MCF 10A (cell line): ENCODE measurements around the gene DPP9. TPM values are rescaled to one million over a fixed set of nuclear protein-coding genes. Genes with fewer than 3 reads are reported as not detected.

Experiments used
- BruUV-seq: library from RNA; stranded (reverse); fragments of 400-500 nt; replicated peaks from 2 replicates; lab custom pipeline; 2021; lab: Mats Ljungman, UMichigan
- CTCF ChIA-PET: fragments of 300-600 bp; sonication (Branson Sonifier 250); formaldehyde crosslinking; extraction: SDS; loops from one replicate; lab custom pipeline; 2021; ENCODE audit warnings: antibody characterized with exemption, inconsistent platforms; lab: Yijun Ruan, JAX
- POLR2A ChIA-PET: fragments of 300-600, 350-650 bp; sonication (Branson Sonifier 250); formaldehyde crosslinking; extraction: SDS; loops from one replicate; lab custom pipeline; 2020; ENCODE audit warnings: antibody characterized with exemption, inconsistent platforms; lab: Yijun Ruan, JAX
- DNase-seq: peaks from one replicate; pipeline ENCODE4 v3.0.0-alpha.2; 2018; ENCODE audit not compliant: unreplicated experiment
- H3K27ac Mint-ChIP-seq: one replicate; pipeline ENCODE4 v1.8.0; 2022; ENCODE audit warnings: mild to moderate bottlenecking, low read depth, mixed read lengths; ENCODE audit not compliant: unreplicated experiment
- H3K27me3 Mint-ChIP-seq: one replicate; pipeline ENCODE4 v1.8.0; 2022; ENCODE audit warnings: mixed read lengths; ENCODE audit not compliant: insufficient read depth, unreplicated experiment
- H3K36me3 Mint-ChIP-seq: one replicate; pipeline ENCODE4 v1.8.0; 2022; ENCODE audit warnings: mild to moderate bottlenecking, moderate library complexity, mixed read lengths; ENCODE audit not compliant: insufficient read depth, unreplicated experiment
- H3K4me1 Mint-ChIP-seq: one replicate; pipeline ENCODE4 v1.8.0; 2022; ENCODE audit warnings: mixed read lengths; ENCODE audit not compliant: insufficient read depth, unreplicated experiment
- H3K4me3 Mint-ChIP-seq: one replicate; pipeline ENCODE4 v1.8.0; 2022; ENCODE audit warnings: mild to moderate bottlenecking, moderate library complexity, mixed read lengths; ENCODE audit not compliant: unreplicated experiment
- H3K9me3 Mint-ChIP-seq: one replicate; pipeline ENCODE4 v1.8.0; 2022; ENCODE audit warnings: mixed read lengths; ENCODE audit not compliant: unreplicated experiment
- intact Hi-C: fragments of 100-400 bp; cut with micrococcal nuclease; formaldehyde crosslinking; loops from 2 replicates; pipeline ENCODE4 v1.14.1; 2022
- total RNA-seq: library from RNA; stranded (reverse); gene quantifications from 2 replicates; pipeline ENCODE4 v1.2.3, GENCODE V29; 2022
- TF ChIP-seq, protein P1 (sequence below): fragments of 200-600 bp; IDR thresholded peaks from one replicate; pipeline ENCODE4 v1.8.0; 2022; ENCODE audit warnings: antibody characterized with exemption, mild to moderate bottlenecking; ENCODE audit not compliant: unreplicated experiment

The DPP9 gene
- total RNA-seq, 1 experiment from 2014 or later: 90.6 TPM

DNA sequence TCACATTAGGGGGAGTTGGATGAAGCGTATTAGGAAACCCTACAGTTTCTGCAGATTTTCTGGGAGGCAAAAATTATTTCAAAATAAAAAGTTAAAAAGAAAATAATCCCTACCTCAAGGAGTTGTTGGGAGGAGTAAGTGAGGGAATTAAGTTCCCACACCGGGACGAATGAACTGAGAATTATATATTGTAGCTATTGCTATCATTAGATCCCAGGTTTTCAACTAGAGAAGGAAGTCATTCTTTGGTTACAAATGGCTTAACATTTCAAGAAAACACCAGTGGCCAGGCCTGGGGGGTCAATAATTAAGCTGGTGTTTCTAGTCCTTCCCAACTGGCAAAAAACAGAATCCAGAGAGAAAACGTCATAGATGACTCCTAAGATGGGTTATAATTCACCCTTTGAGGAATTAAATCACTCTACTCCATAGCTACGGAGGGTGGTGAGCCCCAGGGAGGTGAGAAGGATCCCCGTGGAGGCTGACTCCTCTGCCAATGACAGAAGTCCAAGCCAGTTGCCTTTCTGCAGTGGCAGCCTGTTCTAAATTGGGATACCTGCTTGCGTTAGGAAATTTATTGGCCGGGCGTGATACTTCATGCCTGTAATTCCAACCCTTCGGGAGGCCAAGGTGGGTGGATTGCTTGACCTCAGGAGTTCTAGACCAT is 52.3 kb downstream of the DPP9 start:
- Mint-ChIP-seq H3K27ac (no peak overlapping the region), H3K9me3 (no peaks in the 10 kb centered on the region), H3K4me1 (no peaks in the 10 kb centered on the region), H3K27me3 (no peaks in the 10 kb centered on the region), H3K4me3 (peak overlapping the region; percentile 86), H3K36me3 (peaks cover 41% of the 10 kb centered on the region)
- BruUV-seq: no TSS peak
- ChIA-PET POLR2A (interaction anchor here (1.0 to 2.6 kb wide), 3 partner anchors 8 to 53 kb away, joined by 3 to 26 read pairs (median 5); partner anchors contain the start of gene DPP9), CTCF (interaction anchor here (0.5 to 0.6 kb wide), 2 partner anchors 15 to 25 kb away, joined by 3 to 4 read pairs; no protein-coding TSS in a partner anchor)
- no peak for DNase-seq
- intact Hi-C loops: no loop called here
- TF ChIP-seq, protein P1, sequence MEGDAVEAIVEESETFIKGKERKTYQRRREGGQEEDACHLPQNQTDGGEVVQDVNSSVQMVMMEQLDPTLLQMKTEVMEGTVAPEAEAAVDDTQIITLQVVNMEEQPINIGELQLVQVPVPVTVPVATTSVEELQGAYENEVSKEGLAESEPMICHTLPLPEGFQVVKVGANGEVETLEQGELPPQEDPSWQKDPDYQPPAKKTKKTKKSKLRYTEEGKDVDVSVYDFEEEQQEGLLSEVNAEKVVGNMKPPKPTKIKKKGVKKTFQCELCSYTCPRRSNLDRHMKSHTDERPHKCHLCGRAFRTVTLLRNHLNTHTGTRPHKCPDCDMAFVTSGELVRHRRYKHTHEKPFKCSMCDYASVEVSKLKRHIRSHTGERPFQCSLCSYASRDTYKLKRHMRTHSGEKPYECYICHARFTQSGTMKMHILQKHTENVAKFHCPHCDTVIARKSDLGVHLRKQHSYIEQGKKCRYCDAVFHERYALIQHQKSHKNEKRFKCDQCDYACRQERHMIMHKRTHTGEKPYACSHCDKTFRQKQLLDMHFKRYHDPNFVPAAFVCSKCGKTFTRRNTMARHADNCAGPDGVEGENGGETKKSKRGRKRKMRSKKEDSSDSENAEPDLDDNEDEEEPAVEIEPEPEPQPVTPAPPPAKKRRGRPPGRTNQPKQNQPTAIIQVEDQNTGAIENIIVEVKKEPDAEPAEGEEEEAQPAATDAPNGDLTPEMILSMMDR: no peak

- BruUV-seq: no TSS peak
- DNase-seq: peak; percentile 88
- Mint-ChIP-seq H3K27ac (peak within 1 kb of the TSS; percentile 92), H3K4me1 (no peaks in the 10 kb centered on the region), H3K27me3 (no peaks in the 10 kb centered on the region), H3K9me3 (no peaks in the 10 kb centered on the region), H3K36me3 (peaks cover 50% of the 10 kb centered on the region), H3K4me3 (peak within 1 kb of the TSS; percentile 86)
- POLR2A ChIA-PET: interaction anchor here (0.6 to 2.6 kb wide), 10 partner anchors 10 to 1251 kb away, joined by 3 to 26 read pairs (median 3); partner anchors contain the start of gene DPP9
- TF ChIP-seq, protein P1: no peak
- intact Hi-C loops: loop anchor here (1.0 kb wide), 1 partner anchor 24 kb away; no protein-coding TSS in a partner anchor
- CTCF ChIA-PET: no interaction called here
These were observed 53.7 kb downstream of the DPP9 start, which contains the start of gene MYDGF for GRCh38 chr19:4669723-4670480. MYDGF (minus strand) TSS chr19:4670342; CDS start chr19:4670334, 8 bp downstream.

DNA sequence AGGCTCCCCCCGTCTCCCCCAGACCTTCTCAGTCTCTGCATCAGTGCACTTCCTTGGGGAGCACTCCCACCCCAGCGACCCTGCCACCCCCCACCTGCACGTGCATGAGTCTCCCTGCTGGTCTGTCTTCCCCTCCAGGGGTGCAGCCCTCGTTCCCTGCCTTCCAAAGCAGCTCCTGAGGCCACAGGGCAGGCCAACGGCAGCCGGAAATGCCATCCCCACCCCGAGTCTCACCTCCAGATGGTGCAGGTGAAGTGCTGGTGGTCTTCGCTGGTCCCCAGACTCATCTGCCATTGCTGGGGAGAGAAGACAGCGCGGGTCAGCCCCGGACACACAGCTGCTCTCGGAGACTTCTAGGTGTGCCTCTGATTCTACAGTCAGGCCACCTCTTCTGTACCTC is 59.0 kb downstream of the DPP9 start:
- peaks cover 70% of the 10 kb centered on the region for H3K36me3 Mint-ChIP-seq
- no peak overlapping the region for H3K27ac Mint-ChIP-seq
- CTCF ChIA-PET: no interaction called here
- H3K9me3 Mint-ChIP-seq: no peaks in the 10 kb centered on the region
- H3K4me1 Mint-ChIP-seq: no peaks in the 10 kb centered on the region
- no peaks in the 10 kb centered on the region for H3K27me3 Mint-ChIP-seq
- BruUV-seq: no TSS peak
- no peak overlapping the region for H3K4me3 Mint-ChIP-seq
- TF ChIP-seq, protein P1: no peak
- DNase-seq: no peak
- POLR2A ChIA-PET: no interaction called here
- intact Hi-C loops: no loop called here

DNA sequence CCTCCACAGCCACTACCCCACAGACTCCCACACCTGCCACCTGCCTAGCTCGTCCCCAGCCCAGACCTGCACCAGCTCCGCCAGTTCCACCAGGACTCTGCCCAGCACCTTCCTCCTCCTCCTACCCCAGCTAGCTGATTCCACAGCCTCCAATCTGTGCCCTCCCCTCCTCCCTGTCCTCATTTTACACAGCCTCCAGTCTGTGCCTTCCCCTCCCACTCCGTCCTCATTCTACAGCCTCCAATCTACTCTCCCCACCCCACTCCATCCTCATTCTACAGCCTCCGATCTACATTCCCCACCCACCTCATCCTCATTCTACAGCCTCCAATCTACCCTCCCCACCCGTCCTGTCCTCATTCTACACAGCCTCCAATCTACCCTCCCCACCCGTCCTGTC is 60.8 kb downstream of the DPP9 start:
- no peak for DNase-seq
- no peaks in the 10 kb centered on the region for H3K27me3 Mint-ChIP-seq
- intact Hi-C loops: no loop called here
- TF ChIP-seq, protein P1: no peak
- no peaks in the 10 kb centered on the region for H3K9me3 Mint-ChIP-seq
- BruUV-seq: no TSS peak
- H3K36me3 Mint-ChIP-seq: peaks cover 73% of the 10 kb centered on the region
- H3K4me1 Mint-ChIP-seq: no peaks in the 10 kb centered on the region
- H3K4me3 Mint-ChIP-seq: no peak overlapping the region
- no peak overlapping the region for H3K27ac Mint-ChIP-seq
- ChIA-PET CTCF (no interaction called here), POLR2A (no interaction called here)
